SU-DHL-6 (cell line): ENCODE measurements around the gene CACFD1.

Experiments used
- H2AFZ ChIP-seq: fragments of 200-600 bp; sonication (generic); 2 replicates; pipeline ENCODE4 v1.6.1; 2014; ENCODE audit warnings: low read depth, mild to moderate bottlenecking, moderate library complexity, mixed read lengths, antibody characterized with exemption, low read length; ENCODE audit not compliant: severe bottlenecking
- H3F3A ChIP-seq: fragments of 200-600 bp; shearing (Covaris generic); 2 replicates; pipeline ENCODE4 v1.6.0; 2016; ENCODE audit warnings: antibody characterized with exemption, mild to moderate bottlenecking; ENCODE audit not compliant: insufficient read depth
- H3K27ac ChIP-seq: fragments of 200-600 bp; sonication (generic); 2 replicates; pipeline ENCODE4 v1.5.1; 2016; ENCODE audit warnings: low read depth, mild to moderate bottlenecking, low read length, moderate library complexity, mixed read lengths
- H3K27me3 ChIP-seq: fragments of 200-600 bp; sonication (generic), shearing (Covaris generic); 2 replicates; pipeline ENCODE4 v1.6.0; 2014; ENCODE audit warnings: mild to moderate bottlenecking, low read length
- H3K36me3 ChIP-seq: fragments of 200-600 bp; sonication (generic); 2 replicates; pipeline ENCODE4 v1.6.1; 2014; ENCODE audit warnings: mild to moderate bottlenecking, low read length, mixed read lengths
- H3K4me2 ChIP-seq: fragments of 300-600, 200-600 bp; shearing (Covaris generic), sonication (generic); 2 replicates; pipeline ENCODE4 v1.6.0; 2014; ENCODE audit warnings: low read length, low read depth, mild to moderate bottlenecking; ENCODE audit not compliant: poor library complexity, severe bottlenecking
- H3K4me3 ChIP-seq: fragments of 200-600 bp; sonication (generic); 2 replicates; pipeline ENCODE4 v1.5.1; 2014; ENCODE audit warnings: antibody characterized with exemption, low read length, mild to moderate bottlenecking, mixed read lengths; ENCODE audit not compliant: insufficient read depth, poor library complexity, severe bottlenecking
- H3K79me2 ChIP-seq: fragments of 200-600 bp; sonication (generic); 2 replicates; pipeline ENCODE4 v1.6.1; 2014; ENCODE audit warnings: mild to moderate bottlenecking, low read length, moderate library complexity; ENCODE audit not compliant: insufficient read depth
- H3K9ac ChIP-seq: fragments of 200-600 bp; sonication (generic); 2 replicates; pipeline ENCODE4 v1.7.0; 2014; ENCODE audit warnings: mild to moderate bottlenecking, low read length
- H3K9me2 ChIP-seq: fragments of 200-600 bp; sonication (generic); replicated peaks from 2 replicates; pipeline ENCODE4 v1.6.1; 2014; ENCODE audit warnings: low read length; ENCODE audit not compliant: insufficient read depth
- H3K9me3 ChIP-seq: fragments of 200-600 bp; sonication (generic); 2 replicates; pipeline ENCODE4 v1.6.1; 2014; ENCODE audit warnings: low read length, mixed read lengths; ENCODE audit not compliant: insufficient read depth
- H4K20me1 ChIP-seq: fragments of 200-600 bp; sonication (generic); 2 replicates; pipeline ENCODE4 v1.6.1; 2014; ENCODE audit warnings: low read depth, mild to moderate bottlenecking, antibody characterized with exemption, low read length, moderate library complexity, mixed read lengths
- CTCF ChIP-seq: fragments of 200-600 bp; sonication (generic); IDR thresholded peaks from one replicate; pipeline ENCODE4 v1.5.1; 2017; ENCODE audit warnings: antibody characterized with exemption, mild to moderate bottlenecking, low read length, moderate library complexity; ENCODE audit not compliant: insufficient read depth, poor library complexity, severe bottlenecking
- EZH2phosphoT487 ChIP-seq: fragments of 200-600 bp; sonication (generic), shearing (Covaris generic); conservative IDR thresholded peaks from 2 replicates; pipeline ENCODE4 v1.6.1; 2018; ENCODE audit warnings: mild to moderate bottlenecking, antibody characterized with exemption, low read length, moderate library complexity, mixed read lengths

The CACFD1 gene

GRCh38 chr9:133514460-133515239, 54.9 kb downstream of the CACFD1 start:
- TF ChIP-seq CTCF (no peak), EZH2phosphoT487 (no peak)
- Histone ChIP-seq H4K20me1 (no peaks in the 10 kb centered on the region), H3K9ac (no peak overlapping the region), H3K36me3 (no peaks in the 10 kb centered on the region), H3K79me2 (no peaks in the 10 kb centered on the region), H3K9me3 (no peaks in the 10 kb centered on the region), H2AFZ (no peak overlapping the region), H3K27ac (no peak overlapping the region), H3F3A (no peaks in the 10 kb centered on the region), H3K4me2 (no peak overlapping the region), H3K9me2 (no peaks in the 10 kb centered on the region), H3K27me3 (no peaks in the 10 kb centered on the region), H3K4me3 (no peak overlapping the region)

- H3K9ac ChIP-seq = no peak overlapping the region
- no peak overlapping the region for H3K4me2 ChIP-seq
- no peaks in the 10 kb centered on the region for H3K36me3 ChIP-seq
- H2AFZ ChIP-seq = no peak overlapping the region
- no peaks in the 10 kb centered on the region for H3K27me3 ChIP-seq
- no peak overlapping the region for H3K4me3 ChIP-seq
- no peak for TF ChIP-seq EZH2phosphoT487
- TF ChIP-seq CTCF = no peak
- no peaks in the 10 kb centered on the region for H3K9me3 ChIP-seq
- no peaks in the 10 kb centered on the region for H3F3A ChIP-seq
- no peaks in the 10 kb centered on the region for H4K20me1 ChIP-seq
- H3K9me2 ChIP-seq = no peaks in the 10 kb centered on the region
- no peak overlapping the region for H3K27ac ChIP-seq
- no peaks in the 10 kb centered on the region for H3K79me2 ChIP-seq
Observed at GRCh38 chr9:133515240-133515610, 55.4 kb downstream of the CACFD1 start.

- Histone ChIP-seq H3K9ac (no peak overlapping the region), H3K36me3 (no peaks in the 10 kb centered on the region), H4K20me1 (no peaks in the 10 kb centered on the region), H3K79me2 (no peaks in the 10 kb centered on the region), H3K27me3 (no peaks in the 10 kb centered on the region), H3K9me2 (no peaks in the 10 kb centered on the region), H3K4me2 (no peak overlapping the region), H2AFZ (no peak overlapping the region), H3K27ac (no peak overlapping the region), H3F3A (no peaks in the 10 kb centered on the region), H3K4me3 (no peak overlapping the region), H3K9me3 (no peaks in the 10 kb centered on the region)
- no peak for TF ChIP-seq CTCF
Observed at GRCh38 chr9:133515615-133516255, 56.0 kb downstream of the CACFD1 start.
